CD14-positive monocyte (primary cell): ENCODE measurements around the gene PHF21B. TPM values are rescaled to one million over a fixed set of nuclear protein-coding genes. Genes with fewer than 3 reads are reported as not detected.

Experiments used
- DNase-seq, 3 donors: peaks; one replicate each; pipeline ENCODE4 v3.0.0-alpha.2; 2011 to 2022
- H2AFZ ChIP-seq: 2 replicates; pipeline ENCODE4 v1.6.0; 2012; ENCODE audit warnings: mild to moderate bottlenecking, low read depth, low read length, inconsistent platforms; ENCODE audit not compliant: insufficient read depth, poor library complexity, severe bottlenecking
- H3K27ac ChIP-seq, 2 donors: 1 replicate in 1 of 2; 2 replicates in 1 of 2; pipeline ENCODE4 v1.5.1; 2012 to 2013; ENCODE audit warnings: low read length in 2 of 2, control low read depth in 1 of 2, inconsistent platforms in 1 of 2, low read depth in 1 of 2, mild to moderate bottlenecking in 1 of 2
- H3K27me3 ChIP-seq, 2 donors: one replicate each; pipeline versions ENCODE4 v1.6.0 to v1.6.1; 2011 to 2013; ENCODE audit warnings: low read length in 2 of 2; ENCODE audit not compliant: control insufficient read depth in 2 of 2, insufficient read depth in 2 of 2
- H3K36me3 ChIP-seq, 2 donors: replicated peaks in 1 of 2; 1 replicate in 1 of 2; 2 replicates in 1 of 2; pipeline versions ENCODE4 v1.5.1 to v1.6.1; 2012 to 2013; ENCODE audit warnings: low read length in 2 of 2, control low read depth in 1 of 2, inconsistent platforms in 1 of 2, mild to moderate bottlenecking in 1 of 2; ENCODE audit not compliant: insufficient read depth in 2 of 2, control insufficient read depth in 1 of 2
- H3K4me1 ChIP-seq, 2 donors: 1 replicate in 1 of 2; 2 replicates in 1 of 2; pipeline versions ENCODE4 v1.5.1 to v1.6.1; 2012 to 2013; ENCODE audit warnings: low read length in 2 of 2, control low read depth in 1 of 2, inconsistent platforms in 1 of 2, mild to moderate bottlenecking in 1 of 2, moderate library complexity in 1 of 2; ENCODE audit not compliant: insufficient read depth in 2 of 2, control insufficient read depth in 1 of 2
- H3K4me2 ChIP-seq: replicated peaks from 2 replicates; pipeline ENCODE3; 2012; ENCODE audit warnings: low read length, moderate library complexity, mild to moderate bottlenecking; ENCODE audit not compliant: poor library complexity, severe bottlenecking; ENCODE audit errors: extremely low read depth
- H3K4me3 ChIP-seq, 3 experiments: fragments of 200-600 bp in 1 of 3; sonication (generic) in 1 of 3; replicated peaks in 1 of 3; 1 replicate in 2 of 3; 2 replicates in 1 of 3; pipeline ENCODE4 v1.5.1; 2011 to 2013; ENCODE audit warnings: low read length in 3 of 3, mild to moderate bottlenecking in 3 of 3, control low read depth in 2 of 3, low read depth in 2 of 3, inconsistent platforms in 1 of 3, moderate library complexity in 1 of 3
- H3K79me2 ChIP-seq: 2 replicates; pipeline ENCODE4 v1.6.0; 2012; ENCODE audit warnings: mild to moderate bottlenecking, control low read depth, inconsistent platforms, low read length, moderate library complexity; ENCODE audit not compliant: insufficient read depth
- H3K9ac ChIP-seq: 2 replicates; pipeline ENCODE4 v1.6.0; 2017; ENCODE audit warnings: low read length, mild to moderate bottlenecking; ENCODE audit not compliant: insufficient read depth, poor library complexity, severe bottlenecking
- H3K9me3 ChIP-seq, 2 donors: replicated peaks in 1 of 2; 1 replicate in 1 of 2; 2 replicates in 1 of 2; pipeline versions ENCODE4 v1.5.1 to v1.6.1; 2012 to 2013; ENCODE audit warnings: low read length in 2 of 2, control low read depth in 1 of 2; ENCODE audit not compliant: control insufficient read depth in 1 of 2, insufficient read depth in 1 of 2
- H4K20me1 ChIP-seq: 2 replicates; pipeline ENCODE4 v1.6.0; 2012; ENCODE audit warnings: mild to moderate bottlenecking, low read length, control low read depth, moderate library complexity; ENCODE audit not compliant: insufficient read depth
- H3K27ac Mint-ChIP-seq, 7 donors: one replicate each; pipeline ENCODE4 v1.8.0; 2020; ENCODE audit warnings: mild to moderate bottlenecking in 7 of 7, mixed read lengths in 7 of 7, moderate library complexity in 6 of 7, inconsistent platforms in 2 of 7
- H3K27me3 Mint-ChIP-seq, 3 donors: one replicate each; pipeline ENCODE4 v1.8.0; 2021 to 2022; ENCODE audit warnings: low read depth in 3 of 3, mild to moderate bottlenecking in 3 of 3, mixed read lengths in 3 of 3, moderate library complexity in 3 of 3, inconsistent platforms in 1 of 3
- H3K36me3 Mint-ChIP-seq, 2 donors: one replicate each; pipeline ENCODE4 v1.8.0; 2020; ENCODE audit warnings: mixed read lengths in 2 of 2, inconsistent platforms in 1 of 2, mild to moderate bottlenecking in 1 of 2
- H3K4me1 Mint-ChIP-seq: one replicate; pipeline ENCODE4 v1.8.0; 2020; ENCODE audit warnings: mild to moderate bottlenecking, mixed read lengths
- H3K4me3 Mint-ChIP-seq, 2 donors: one replicate each; pipeline ENCODE4 v1.8.0; 2020; ENCODE audit warnings: mild to moderate bottlenecking in 2 of 2, mixed read lengths in 2 of 2, moderate library complexity in 1 of 2
- H3K9me3 Mint-ChIP-seq, 7 donors: one replicate each; pipeline ENCODE4 v1.8.0; 2020 to 2022; ENCODE audit warnings: mixed read lengths in 7 of 7, mild to moderate bottlenecking in 6 of 7, moderate library complexity in 6 of 7, inconsistent platforms in 2 of 7
- WGBS: methylation state at CpG from one replicate; pipeline ENCODE4 v1.1.5; 2013; ENCODE audit warnings: missing lambda C conversion rate; ENCODE audit not compliant: insufficient coverage; 5-methylcytosine and 5-hydroxymethylcytosine counted together
- intact Hi-C, 2 donors: fragments of 100-400 bp; cut with micrococcal nuclease; formaldehyde crosslinking; loops; one replicate each; pipeline versions ENCODE4 v1.15.0 to v1.15.1; 2023
- polyA plus RNA-seq, 3 donors: library from polyadenylated mRNA; depleted of rRNA in 1 of 3; unstranded in 2 of 3; stranded (reverse) in 1 of 3; fragments of 300-500 nt in 2 of 3; fragments of >200 nt in 1 of 3; fragmentation: Illumina TruSeq in 2 of 3; gene quantifications; 1 replicate in 2 of 3; 2 replicates in 1 of 3; pipeline ENCODE4 v1.2.3, GENCODE V29; 2012 to 2021
- TF ChIP-seq, protein P1 (sequence below): fragments of 200-600 bp; IDR thresholded peaks from one replicate; pipeline ENCODE4 v1.8.0; 2022; ENCODE audit warnings: antibody characterized with exemption, mild to moderate bottlenecking

The PHF21B gene
- polyA plus RNA-seq, 3 donors: not detected

- no peak overlapping the region for H3K4me3 ChIP-seq
- TF ChIP-seq, protein P1, sequence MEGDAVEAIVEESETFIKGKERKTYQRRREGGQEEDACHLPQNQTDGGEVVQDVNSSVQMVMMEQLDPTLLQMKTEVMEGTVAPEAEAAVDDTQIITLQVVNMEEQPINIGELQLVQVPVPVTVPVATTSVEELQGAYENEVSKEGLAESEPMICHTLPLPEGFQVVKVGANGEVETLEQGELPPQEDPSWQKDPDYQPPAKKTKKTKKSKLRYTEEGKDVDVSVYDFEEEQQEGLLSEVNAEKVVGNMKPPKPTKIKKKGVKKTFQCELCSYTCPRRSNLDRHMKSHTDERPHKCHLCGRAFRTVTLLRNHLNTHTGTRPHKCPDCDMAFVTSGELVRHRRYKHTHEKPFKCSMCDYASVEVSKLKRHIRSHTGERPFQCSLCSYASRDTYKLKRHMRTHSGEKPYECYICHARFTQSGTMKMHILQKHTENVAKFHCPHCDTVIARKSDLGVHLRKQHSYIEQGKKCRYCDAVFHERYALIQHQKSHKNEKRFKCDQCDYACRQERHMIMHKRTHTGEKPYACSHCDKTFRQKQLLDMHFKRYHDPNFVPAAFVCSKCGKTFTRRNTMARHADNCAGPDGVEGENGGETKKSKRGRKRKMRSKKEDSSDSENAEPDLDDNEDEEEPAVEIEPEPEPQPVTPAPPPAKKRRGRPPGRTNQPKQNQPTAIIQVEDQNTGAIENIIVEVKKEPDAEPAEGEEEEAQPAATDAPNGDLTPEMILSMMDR: no peak
- 76% methylated on average over 11 of the region's 18 CpGs for WGBS
- intact Hi-C loops: no loop called here
- no peak overlapping the region for H3K9ac ChIP-seq
- H4K20me1 ChIP-seq: no peaks in the 10 kb centered on the region
- H2AFZ ChIP-seq: no peak overlapping the region
- H3K27ac ChIP-seq: no peak overlapping the region
- DNase-seq: no peak
- no peak overlapping the region for H3K4me2 ChIP-seq
- Mint-ChIP-seq H3K27me3 (peaks cover 1 to 20% (median 11%) of the 10 kb centered on the region in 3 donors), H3K27ac (no peak overlapping the region), H3K4me3 (no peak overlapping the region), H3K4me1 (no peaks in the 10 kb centered on the region), H3K36me3 (no peaks in the 10 kb centered on the region), H3K9me3 (peaks cover 0 to 2% (median 0%) of the 10 kb centered on the region in 7 donors)
- no peaks in the 10 kb centered on the region for H3K4me1 ChIP-seq
- H3K79me2 ChIP-seq: no peaks in the 10 kb centered on the region
- H3K27me3 ChIP-seq: no peaks in the 10 kb centered on the region
- H3K36me3 ChIP-seq: no peaks in the 10 kb centered on the region
- no peaks in the 10 kb centered on the region for H3K9me3 ChIP-seq
These were observed 52.7 kb downstream of the PHF21B start for GRCh38 chr22:44956840-44957767.

DNA sequence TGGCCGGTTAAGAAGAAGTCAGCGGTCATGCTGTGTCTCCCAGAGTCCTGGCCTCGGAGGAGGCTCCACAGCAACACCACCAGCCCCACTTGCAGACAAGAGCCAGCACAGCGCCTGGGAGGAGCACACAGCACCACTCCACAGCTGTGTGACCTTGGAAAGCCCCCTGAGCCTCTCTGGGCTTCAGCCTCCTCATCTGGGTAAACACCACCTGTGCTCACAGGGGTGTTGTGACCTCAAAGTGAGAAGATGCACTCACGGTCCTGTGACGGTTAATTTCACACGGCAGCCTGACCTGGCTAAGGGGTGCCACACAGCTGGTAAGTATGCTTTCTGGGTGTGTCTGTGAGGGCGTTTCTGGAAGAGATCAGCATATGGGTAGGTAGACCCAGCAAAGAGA is 54.7 kb downstream of the PHF21B start:
- TF ChIP-seq, protein P1: no peak
- H3K27me3 Mint-ChIP-seq: peaks cover 1 to 20% (median 12%) of the 10 kb centered on the region in 3 donors
- Histone ChIP-seq H3K27me3 (no peaks in the 10 kb centered on the region), H3K4me2 (no peak overlapping the region), H2AFZ (no peak overlapping the region), H3K9me3 (no peaks in the 10 kb centered on the region), H3K27ac (no peak overlapping the region), H4K20me1 (no peaks in the 10 kb centered on the region), H3K36me3 (no peaks in the 10 kb centered on the region), H3K4me1 (no peaks in the 10 kb centered on the region), H3K4me3 (no peak overlapping the region), H3K9ac (no peak overlapping the region), H3K79me2 (no peaks in the 10 kb centered on the region)
- H3K9me3 Mint-ChIP-seq: peaks cover 0 to 6% (median 2%) of the 10 kb centered on the region in 7 donors
- H3K4me3 Mint-ChIP-seq: no peak overlapping the region
- intact Hi-C loops: no loop called here
- no peaks in the 10 kb centered on the region for H3K4me1 Mint-ChIP-seq
- H3K27ac Mint-ChIP-seq: no peak overlapping the region
- DNase-seq: no peak
- H3K36me3 Mint-ChIP-seq: no peaks in the 10 kb centered on the region
- WGBS: 71% methylated on average over 4 of the region's 8 CpGs
